ENCODE data around the gene TFDP2. TPM values are rescaled to one million over a fixed set of nuclear protein-coding genes. Genes with fewer than 3 reads are reported as not detected.
"Not testable (repeated sequence)": the region's sequence is repeated elsewhere in the genome, so short reads cannot be mapped to it uniquely, and the experiment has no call there.

Gene TFDP2
- total RNA-seq, 1 experiment from 2014 or later: 137 TPM

- Histone ChIP-seq H3K4me3 (no peak overlapping the region), H3K27ac (no peak overlapping the region), H3K4me1 (no peaks in the 10 kb centered on the region), H3K9me3 (replicated peaks) (no peaks in the 10 kb centered on the region), H3K36me3 (peaks cover 29% of the 10 kb centered on the region), H3K27me3 (no peaks in the 10 kb centered on the region)
- no peak for DNase-seq
These were observed 145.3 kb downstream of the TFDP2 start for GRCh38 chr3:142004025-142004424.

- H3K4me1 ChIP-seq: no peaks in the 10 kb centered on the region
- H3K9me3 ChIP-seq (replicated peaks): no peaks in the 10 kb centered on the region
- no peak overlapping the region for H3K4me3 ChIP-seq
- no peak overlapping the region for H3K27ac ChIP-seq
- H3K27me3 ChIP-seq: no peaks in the 10 kb centered on the region
- peaks cover 29% of the 10 kb centered on the region for H3K36me3 ChIP-seq
- DNase-seq: no peak
These were observed 146.1 kb downstream of the TFDP2 start for GRCh38 chr3:142003291-142003690.

- Histone ChIP-seq H3K9me3 (replicated peaks) (no peaks in the 10 kb centered on the region), H3K4me1 (no peaks in the 10 kb centered on the region), H3K27ac (no peak overlapping the region), H3K36me3 (peaks cover 25% of the 10 kb centered on the region), H3K4me3 (no peak overlapping the region), H3K27me3 (no peaks in the 10 kb centered on the region)
- DNase-seq: peak; percentile 11 to 42
These were observed 148.9 kb downstream of the TFDP2 start for GRCh38 chr3:142000325-142000870.

GRCh38 chr3:141998669-141999290, 150.6 kb downstream of the TFDP2 start:
- Histone ChIP-seq H3K9me3 (replicated peaks) (no peaks in the 10 kb centered on the region), H3K4me3 (no peak overlapping the region), H3K27me3 (no peaks in the 10 kb centered on the region), H3K27ac (no peak overlapping the region), H3K36me3 (peaks cover 30% of the 10 kb centered on the region), H3K4me1 (no peaks in the 10 kb centered on the region)
- peak in 1 of 2 experiments; percentile 16 for DNase-seq

GRCh38 chr3:141996437-141996836, 152.9 kb downstream of the TFDP2 start:
- H3K4me3 ChIP-seq: no peak overlapping the region
- H3K4me1 ChIP-seq: no peaks in the 10 kb centered on the region
- no peaks in the 10 kb centered on the region for H3K27me3 ChIP-seq
- peaks cover 30% of the 10 kb centered on the region for H3K36me3 ChIP-seq
- no peak overlapping the region for H3K27ac ChIP-seq
- no peaks in the 10 kb centered on the region for H3K9me3 ChIP-seq (replicated peaks)
- no peak for DNase-seq

GRCh38 chr3:141994856-141995255, 154.5 kb downstream of the TFDP2 start:
- Histone ChIP-seq H3K27ac (no peak overlapping the region), H3K4me3 (no peak overlapping the region), H3K4me1 (no peaks in the 10 kb centered on the region), H3K27me3 (no peaks in the 10 kb centered on the region), H3K36me3 (peaks cover 29% of the 10 kb centered on the region), H3K9me3 (replicated peaks) (no peaks in the 10 kb centered on the region)
- DNase-seq: no peak

GRCh38 chr3:141992512-141992911, 156.8 kb downstream of the TFDP2 start:
- Histone ChIP-seq H3K36me3 (peaks cover 34% of the 10 kb centered on the region), H3K27ac (no peak overlapping the region), H3K9me3 (replicated peaks) (no peaks in the 10 kb centered on the region), H3K27me3 (no peaks in the 10 kb centered on the region), H3K4me1 (no peaks in the 10 kb centered on the region), H3K4me3 (no peak overlapping the region)
- DNase-seq: no peak

- Histone ChIP-seq H3K27ac (no peak overlapping the region), H3K27me3 (no peaks in the 10 kb centered on the region), H3K4me3 (no peak overlapping the region), H3K4me1 (no peaks in the 10 kb centered on the region), H3K9me3 (replicated peaks) (no peaks in the 10 kb centered on the region), H3K36me3 (peaks cover 22% of the 10 kb centered on the region)
- DNase-seq: no peak
These were observed 162.7 kb downstream of the TFDP2 start for GRCh38 chr3:141986548-141987107.

GRCh38 chr3:141981084-141981483, 168.3 kb downstream of the TFDP2 start:
- no peak overlapping the region for H3K27ac ChIP-seq
- H3K4me1 ChIP-seq: no peaks in the 10 kb centered on the region
- no peak overlapping the region for H3K4me3 ChIP-seq
- no peak for DNase-seq
- no peaks in the 10 kb centered on the region for H3K9me3 ChIP-seq (replicated peaks)
- H3K27me3 ChIP-seq: no peaks in the 10 kb centered on the region
- H3K36me3 ChIP-seq: peaks cover 43% of the 10 kb centered on the region

- no peaks in the 10 kb centered on the region for H3K9me3 ChIP-seq (replicated peaks)
- peaks cover 41% of the 10 kb centered on the region for H3K36me3 ChIP-seq
- H3K27me3 ChIP-seq: no peaks in the 10 kb centered on the region
- H3K4me3 ChIP-seq: no peak overlapping the region
- H3K4me1 ChIP-seq: no peaks in the 10 kb centered on the region
- DNase-seq: no peak
- H3K27ac ChIP-seq: no peak overlapping the region
These were observed 170.2 kb downstream of the TFDP2 start for GRCh38 chr3:141979050-141979671.

- H3K4me3 ChIP-seq; H3K4me1 ChIP-seq; DNase-seq; H3K27ac ChIP-seq; H3K27me3 ChIP-seq; H3K9me3 ChIP-seq (replicated peaks): not testable (repeated sequence)
- peaks cover 58% of the 10 kb centered on the region for H3K36me3 ChIP-seq
These were observed 174.6 kb downstream of the TFDP2 start for GRCh38 chr3:141974777-141975176.

GRCh38 chr3:141972399-141972798, 176.9 kb downstream of the TFDP2 start:
- no peak for DNase-seq
- Histone ChIP-seq H3K27ac (no peak overlapping the region), H3K4me3 (no peak overlapping the region)

GRCh38 chr3:141971571-141971970, 177.8 kb downstream of the TFDP2 start:
- 0 out of 2 replicates have a peak, but pooled peaks cover 3% of the 10 kb centered on the region for H3K27me3 ChIP-seq
- H3K36me3 ChIP-seq: peaks cover 52% of the 10 kb centered on the region
- H3K4me3 ChIP-seq: no peak overlapping the region
- no peak overlapping the region for H3K27ac ChIP-seq
- no peaks in the 10 kb centered on the region for H3K9me3 ChIP-seq (replicated peaks)
- no peak for DNase-seq
- H3K4me1 ChIP-seq: no peaks in the 10 kb centered on the region

More at GRCh38 chr3:141972399-141972798, 176.9 kb downstream of the TFDP2 start:
- Histone ChIP-seq H3K4me1 (no peaks in the 10 kb centered on the region), H3K9me3 (replicated peaks) (no peaks in the 10 kb centered on the region), H3K36me3 (peaks cover 53% of the 10 kb centered on the region), H3K27me3 (0 out of 2 replicates have a peak, but pooled peaks cover 3% of the 10 kb centered on the region)

- H3K9me3 ChIP-seq (replicated peaks): no peaks in the 10 kb centered on the region
- peaks cover 41% of the 10 kb centered on the region for H3K36me3 ChIP-seq
- H3K4me3 ChIP-seq: no peak overlapping the region
- 0 out of 2 replicates have a peak, but pooled peaks cover 3% of the 10 kb centered on the region for H3K27me3 ChIP-seq
- no peaks in the 10 kb centered on the region for H3K4me1 ChIP-seq
- no peak for DNase-seq
- H3K27ac ChIP-seq: no peak overlapping the region
These were observed 179.6 kb downstream of the TFDP2 start for GRCh38 chr3:141969711-141970110.

GRCh38 chr3:141965471-141965870, 183.9 kb downstream of the TFDP2 start:
- no peak for DNase-seq
- Histone ChIP-seq H3K27me3 (no peaks in the 10 kb centered on the region), H3K9me3 (replicated peaks) (no peaks in the 10 kb centered on the region), H3K4me3 (no peak overlapping the region), H3K4me1 (peaks cover 9% of the 10 kb centered on the region), H3K36me3 (peaks cover 45% of the 10 kb centered on the region), H3K27ac (no peak overlapping the region)

Data from SJCRH30 (cell line).